ENCODE data around the gene KLHL11. TPM values are rescaled to one million over a fixed set of nuclear protein-coding genes. Genes with fewer than 3 reads are reported as not detected.

KLHL11 gene
- polyA plus RNA-seq, 3 donors, result 3.0 to 4.1 (median 3.4) TPM

GRCh38 chr17:41913798-41914197 is 48.6 kb upstream of the KLHL11 start:
- Histone ChIP-seq H3K27me3 (ENCODE audit: control insufficient read depth in 2 of 2, insufficient read depth in 2 of 2, low read length in 2 of 2) (no peaks in the 10 kb centered on the region), H3K9ac (ENCODE audit: insufficient read depth, low read length, poor library complexity, severe bottlenecking) (no peak overlapping the region), H3K36me3 (replicated peaks in 1 of 2; ENCODE audit: control insufficient read depth in 1 of 2, insufficient read depth in 2 of 2, low read length in 2 of 2) (peaks cover 53 to 58% of the 10 kb centered on the region in 2 donors), H3K79me2 (ENCODE audit: insufficient read depth, low read length) (peaks cover 64% of the 10 kb centered on the region), H4K20me1 (ENCODE audit: insufficient read depth, low read length) (peaks cover 74% of the 10 kb centered on the region), H3K4me2 (replicated peaks; ENCODE audit: extremely low read depth, low read length, poor library complexity, severe bottlenecking) (no peak overlapping the region), H2AFZ (ENCODE audit: insufficient read depth, low read depth, low read length, poor library complexity, severe bottlenecking) (no peak overlapping the region), H3K4me1 (ENCODE audit: control insufficient read depth in 1 of 2, insufficient read depth in 2 of 2, low read length in 2 of 2) (peaks cover 13 to 15% of the 10 kb centered on the region in 2 donors), H3K9me3 (replicated peaks in 1 of 2; ENCODE audit: control insufficient read depth in 1 of 2, insufficient read depth in 1 of 2, low read length in 2 of 2) (no peaks in the 10 kb centered on the region), H3K27ac (ENCODE audit: low read depth in 1 of 2, low read length in 2 of 2) (no peak overlapping the region), H3K4me3 (replicated peaks in 1 of 3; ENCODE audit: low read depth in 2 of 3, low read length in 3 of 3) (no peak overlapping the region)
- H3K27ac Mint-ChIP-seq, result no peak overlapping the region
- 100% methylated on average over 1 of the region's 4 CpGs for WGBS (ENCODE audit: insufficient coverage)
- TF ChIP-seq, protein P1, sequence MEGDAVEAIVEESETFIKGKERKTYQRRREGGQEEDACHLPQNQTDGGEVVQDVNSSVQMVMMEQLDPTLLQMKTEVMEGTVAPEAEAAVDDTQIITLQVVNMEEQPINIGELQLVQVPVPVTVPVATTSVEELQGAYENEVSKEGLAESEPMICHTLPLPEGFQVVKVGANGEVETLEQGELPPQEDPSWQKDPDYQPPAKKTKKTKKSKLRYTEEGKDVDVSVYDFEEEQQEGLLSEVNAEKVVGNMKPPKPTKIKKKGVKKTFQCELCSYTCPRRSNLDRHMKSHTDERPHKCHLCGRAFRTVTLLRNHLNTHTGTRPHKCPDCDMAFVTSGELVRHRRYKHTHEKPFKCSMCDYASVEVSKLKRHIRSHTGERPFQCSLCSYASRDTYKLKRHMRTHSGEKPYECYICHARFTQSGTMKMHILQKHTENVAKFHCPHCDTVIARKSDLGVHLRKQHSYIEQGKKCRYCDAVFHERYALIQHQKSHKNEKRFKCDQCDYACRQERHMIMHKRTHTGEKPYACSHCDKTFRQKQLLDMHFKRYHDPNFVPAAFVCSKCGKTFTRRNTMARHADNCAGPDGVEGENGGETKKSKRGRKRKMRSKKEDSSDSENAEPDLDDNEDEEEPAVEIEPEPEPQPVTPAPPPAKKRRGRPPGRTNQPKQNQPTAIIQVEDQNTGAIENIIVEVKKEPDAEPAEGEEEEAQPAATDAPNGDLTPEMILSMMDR (IDR thresholded peaks at IDR 0.05), result no peak
- H3K36me3 Mint-ChIP-seq, result peaks cover 54 to 63% of the 10 kb centered on the region in 2 donors
- peaks cover 24% of the 10 kb centered on the region for H3K4me1 Mint-ChIP-seq
- intact Hi-C loops (cut with micrococcal nuclease), result no loop called here
- H3K4me3 Mint-ChIP-seq, result no peak overlapping the region
- no peak for DNase-seq
- peaks cover 0 to 2% (median 0%) of the 10 kb centered on the region in 7 donors for H3K9me3 Mint-ChIP-seq
- H3K27me3 Mint-ChIP-seq (ENCODE audit: low read depth in 3 of 3), result peaks cover 0 to 4% (median 0%) of the 10 kb centered on the region in 3 donors

- TF ChIP-seq, protein P1 (IDR thresholded peaks at IDR 0.05), result no peak
- no peak for DNase-seq
- no peaks in the 10 kb centered on the region for H3K27me3 ChIP-seq (ENCODE audit: control insufficient read depth in 2 of 2, insufficient read depth in 2 of 2, low read length in 2 of 2)
- H3K4me3 Mint-ChIP-seq, result no peak overlapping the region
- peaks cover 9 to 12% of the 10 kb centered on the region in 2 donors for H3K4me1 ChIP-seq (ENCODE audit: control insufficient read depth in 1 of 2, insufficient read depth in 2 of 2, low read length in 2 of 2)
- no peak overlapping the region for H2AFZ ChIP-seq (ENCODE audit: insufficient read depth, low read depth, low read length, poor library complexity, severe bottlenecking)
- peaks cover 60 to 66% of the 10 kb centered on the region in 2 donors for H3K36me3 ChIP-seq (replicated peaks in 1 of 2; ENCODE audit: control insufficient read depth in 1 of 2, insufficient read depth in 2 of 2, low read length in 2 of 2)
- WGBS (ENCODE audit: insufficient coverage), result no CpG with 5 or more reads among the region's 1 CpG
- H3K4me3 ChIP-seq (replicated peaks in 1 of 3; ENCODE audit: low read depth in 2 of 3, low read length in 3 of 3), result no peak overlapping the region
- peaks cover 0 to 4% (median 0%) of the 10 kb centered on the region in 3 donors for H3K27me3 Mint-ChIP-seq (ENCODE audit: low read depth in 3 of 3)
- H3K27ac ChIP-seq (ENCODE audit: low read depth in 1 of 2, low read length in 2 of 2), result no peak overlapping the region
- peaks cover 61 to 71% of the 10 kb centered on the region in 2 donors for H3K36me3 Mint-ChIP-seq
- no peak overlapping the region for H3K9ac ChIP-seq (ENCODE audit: insufficient read depth, low read length, poor library complexity, severe bottlenecking)
- H3K4me2 ChIP-seq (replicated peaks; ENCODE audit: extremely low read depth, low read length, poor library complexity, severe bottlenecking), result no peak overlapping the region
- intact Hi-C loops (cut with micrococcal nuclease), result no loop called here
- peaks cover 0 to 2% (median 0%) of the 10 kb centered on the region in 7 donors for H3K9me3 Mint-ChIP-seq
- H4K20me1 ChIP-seq (ENCODE audit: insufficient read depth, low read length), result peaks cover 69% of the 10 kb centered on the region
- H3K27ac Mint-ChIP-seq, result no peak overlapping the region
- H3K4me1 Mint-ChIP-seq, result peaks cover 24% of the 10 kb centered on the region
- peaks cover 56% of the 10 kb centered on the region for H3K79me2 ChIP-seq (ENCODE audit: insufficient read depth, low read length)
- H3K9me3 ChIP-seq (replicated peaks in 1 of 2; ENCODE audit: control insufficient read depth in 1 of 2, insufficient read depth in 1 of 2, low read length in 2 of 2), result no peaks in the 10 kb centered on the region
Measured at GRCh38 chr17:41912925-41913324, 47.7 kb upstream of the KLHL11 start.

Data from CD14-positive monocyte (primary cell).